HepG2 (cell line): ENCODE data around the gene PCBP4. TPM values are rescaled to one million over a fixed set of nuclear protein-coding genes. Genes with fewer than 3 reads are reported as not detected.

ENCODE experiments used
- FOXP1 ChIP-seq, 2 experiments: fragments of 450-650 bp in 1 of 2; IDR thresholded peaks; 2 replicates each; pipeline ENCODE4 v1.6.1; 2017 to 2018; ENCODE audit warnings: antibody characterized with exemption in 1 of 2
- HNF4A ChIP-seq: sonication (generic); formaldehyde crosslinking; IDR thresholded peaks from 2 replicates; pipeline ENCODE4 v1.4.0; 2020; ENCODE audit warnings: missing genetic modification reagents
- KIAA2018 ChIP-seq: sonication (generic); formaldehyde crosslinking; IDR thresholded peaks from 2 replicates; pipeline ENCODE4 v1.5.0; 2020; ENCODE audit warnings: mild to moderate bottlenecking, missing genetic modification reagents, borderline replicate concordance
- KLF11 ChIP-seq: IDR thresholded peaks from 2 replicates; pipeline ENCODE4 v1.6.1; 2016; ENCODE audit warnings: missing compliant biosample characterization
- MEIS2 ChIP-seq: sonication (generic); formaldehyde crosslinking; IDR thresholded peaks from 2 replicates; pipeline ENCODE4 v1.9.0; 2021; ENCODE audit warnings: mild to moderate bottlenecking, missing genetic modification reagents
- MTA1 ChIP-seq: sonication (generic); formaldehyde crosslinking; IDR thresholded peaks from 2 replicates; pipeline ENCODE4 v1.4.0; 2020; ENCODE audit warnings: missing genetic modification reagents, mild to moderate bottlenecking, borderline replicate concordance
- ONECUT2 ChIP-seq: sonication (generic); formaldehyde crosslinking; IDR thresholded peaks from 2 replicates; pipeline ENCODE4 v1.4.0; 2020; ENCODE audit warnings: missing genetic modification reagents
- PAXIP1 ChIP-seq: sonication (generic); formaldehyde crosslinking; conservative IDR thresholded peaks from 2 replicates; pipeline ENCODE4 v1.4.0; 2020; ENCODE audit warnings: mild to moderate bottlenecking, missing genetic modification reagents, moderate library complexity
- PHB2 ChIP-seq: fragments of 450-650 bp; IDR thresholded peaks from 2 replicates; pipeline ENCODE4 v1.6.1; 2018; ENCODE audit not compliant: partially characterized antibody
- RBM39 ChIP-seq: fragments of 200-400 bp; formaldehyde crosslinking; IDR thresholded peaks from one replicate; pipeline ENCODE4 v1.6.1; 2018; ENCODE audit warnings: antibody characterized with exemption, mild to moderate bottlenecking, low read depth, low read length; ENCODE audit not compliant: poor library complexity, severe bottlenecking
- RFX1 ChIP-seq: fragments of 450-650 bp; IDR thresholded peaks from 2 replicates; pipeline ENCODE4 v1.6.1; 2017
- SIX1 ChIP-seq: sonication (generic); formaldehyde crosslinking; IDR thresholded peaks from 2 replicates; pipeline ENCODE4 v1.4.0; 2020; ENCODE audit warnings: missing genetic modification reagents, borderline replicate concordance
- ZNF124 ChIP-seq: sonication (generic); formaldehyde crosslinking; IDR thresholded peaks from 2 replicates; pipeline ENCODE4 v1.4.0; 2020; ENCODE audit warnings: missing genetic modification reagents
- ZNF496 ChIP-seq: sonication (generic); formaldehyde crosslinking; IDR thresholded peaks from 2 replicates; pipeline ENCODE4 v1.8.1; 2023; ENCODE audit warnings: mild to moderate bottlenecking, moderate library complexity, missing genetic modification reagents; ENCODE audit not compliant: insufficient replicate concordance
- ZNF577 ChIP-seq: sonication (generic); formaldehyde crosslinking; IDR thresholded peaks from 2 replicates; pipeline ENCODE4 v1.4.0; 2020; ENCODE audit warnings: mild to moderate bottlenecking, low read depth, missing genetic modification reagents, borderline replicate concordance
- polyA plus RNA-seq, 8 experiments: library from polyadenylated mRNA; depleted of rRNA in 3 of 8; stranded (reverse) in 7 of 8; unstranded in 1 of 8; fragments of >200 nt; fragmentation: Illumina TruSeq in 4 of 8; extraction: Trizol in 4 of 8; gene quantifications; 2 replicates each; pipeline versions ENCODE4 v1.2.1 to v1.2.3, GENCODE V29; 2011 to 2016; ENCODE audit warnings: low read depth in 4 of 8, missing spikeins in 1 of 8, mixed read lengths in 1 of 8; ENCODE audit not compliant: insufficient read depth in 1 of 8
- total RNA-seq, 5 experiments: library from RNA; depleted of rRNA; stranded (reverse); fragments of >200 nt; fragmentation: Illumina TruSeq; extraction: Trizol; gene quantifications; 2 replicates each; pipeline ENCODE4 v1.2.3, GENCODE V29; 2016; ENCODE audit warnings: low read depth in 1 of 5

The PCBP4 gene
- total and polyA plus RNA-seq, 2 of the 13 experiments (the other 11 are each of a cell fraction or from before 2014, with no cell fraction given): 36.8 to 51.3 TPM

- TF ChIP-seq KIAA2018 (CRISPR knock-in tag) (no peak), MTA1 (peak; percentile 40; the same call in 1 of the 2 replicates), SIX1 (CRISPR knock-in tag) (no peak), FOXP1 (IDR thresholded peaks at IDR 0.05) (no peak), FOXP1 (CRISPR knock-in tag; IDR thresholded peaks at IDR 0.05) (no peak), HNF4A (CRISPR knock-in tag) (peak; percentile 22; the same call in 1 of the 2 replicates), RFX1 (no peak), ZNF124 (no peak), ZNF496 (no peak), KLF11 (no peak), PAXIP1 (0 out of 2 replicates have a peak, but pooled peaks have one; percentile 22), MEIS2 (no peak), PHB2 (no peak), ONECUT2 (CRISPR knock-in tag) (no peak), ZNF577 (CRISPR knock-in tag) (no peak), RBM39 (no peak)
Observed at GRCh38 chr3:51974963-51975851, 8.0 kb upstream of the PCBP4 start, which contains the start of gene ABHD14A (continued).
